Activated T-helper 17 cell treated with anti-CD3 and anti-CD28 coated beads, Interleukin-2, amount 50 U/mL, for 72 hours (primary cell): Measurements from ENCODE around the gene SH3TC1. TPM values are rescaled to one million over a fixed set of nuclear protein-coding genes. Genes with fewer than 3 reads are reported as not detected.

Experiments
- ATAC-seq: fragments of 150-1000 bp; cut with Tn5 transposase; replicated peaks from 2 replicates; pipeline ENCODE4 v1.10.0; 2021; ENCODE audit warnings: mild to moderate bottlenecking, moderate library complexity
- H3K27ac Mint-ChIP-seq: one replicate; pipeline ENCODE4 v1.8.0; 2022; ENCODE audit warnings: mixed read lengths
- H3K27me3 Mint-ChIP-seq: one replicate; pipeline ENCODE4 v1.8.0; 2022; ENCODE audit warnings: mixed read lengths
- H3K36me3 Mint-ChIP-seq: one replicate; pipeline ENCODE4 v1.8.0; 2022; ENCODE audit warnings: low read depth, mild to moderate bottlenecking, mixed read lengths
- H3K4me1 Mint-ChIP-seq: one replicate; pipeline ENCODE4 v1.8.0; 2022; ENCODE audit warnings: mixed read lengths
- H3K4me3 Mint-ChIP-seq: one replicate; pipeline ENCODE4 v1.8.0; 2022; ENCODE audit warnings: mild to moderate bottlenecking, mixed read lengths
- H3K9me3 Mint-ChIP-seq: one replicate; pipeline ENCODE4 v1.8.0; 2022; ENCODE audit warnings: mixed read lengths
- total RNA-seq, 2 donors: library from RNA; stranded (reverse); gene quantifications; one replicate each; pipeline ENCODE4 v1.2.3, GENCODE V29; 2022

SH3TC1 gene
- total RNA-seq, 2 donors from 2014 or later = 23.1 to 37.4 TPM

DNA sequence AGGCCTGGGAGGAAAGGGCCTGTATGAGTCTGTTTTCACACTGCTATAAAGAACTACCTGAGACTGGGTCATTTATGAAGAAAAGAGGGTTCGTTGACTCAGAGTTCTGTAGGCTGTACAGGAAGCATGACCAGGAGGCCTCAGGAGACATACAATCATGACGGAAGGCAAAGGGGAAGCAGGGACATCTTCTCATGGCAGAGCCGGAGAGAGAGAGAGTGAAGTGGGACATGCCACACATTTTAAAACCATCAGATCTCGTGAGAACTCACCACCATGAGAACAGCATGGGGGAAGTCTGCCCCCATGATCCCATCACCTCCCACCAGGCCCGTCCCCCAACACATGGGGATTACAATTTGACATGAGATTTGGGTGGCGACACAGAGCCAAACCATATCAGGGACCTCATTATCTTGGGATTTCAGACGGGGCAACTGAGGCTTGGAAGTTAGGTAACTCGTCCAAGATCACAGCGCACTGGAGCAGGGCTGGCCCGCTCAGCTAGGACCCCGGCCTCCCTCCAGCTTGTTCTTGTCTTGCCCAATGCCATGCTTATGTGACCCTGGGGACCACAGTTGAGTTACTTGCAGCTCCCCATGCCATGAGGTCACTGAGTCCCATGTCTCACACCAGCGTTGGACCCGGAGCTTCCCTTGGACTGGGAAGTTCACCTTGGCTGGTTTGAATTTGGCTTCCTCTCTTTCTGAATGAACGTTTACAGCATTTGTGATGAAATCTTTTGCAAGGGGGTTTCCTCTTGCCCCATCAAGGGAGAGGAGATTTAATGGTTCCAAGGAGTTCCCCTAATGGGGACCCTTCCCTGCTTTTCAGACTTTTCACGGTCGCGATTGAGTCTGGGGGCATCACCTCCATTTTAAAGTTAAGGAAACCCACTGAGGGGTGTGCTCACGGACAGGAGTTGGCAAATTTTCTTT is 88.5 kb downstream of the SH3TC1 start:
- H3K27me3 Mint-ChIP-seq = no peaks in the 10 kb centered on the region
- no peak for ATAC-seq
- no peak overlapping the region for H3K4me3 Mint-ChIP-seq
- H3K9me3 Mint-ChIP-seq = no peaks in the 10 kb centered on the region
- H3K36me3 Mint-ChIP-seq = no peaks in the 10 kb centered on the region
- H3K27ac Mint-ChIP-seq = no peak overlapping the region
- H3K4me1 Mint-ChIP-seq = no peaks in the 10 kb centered on the region

DNA sequence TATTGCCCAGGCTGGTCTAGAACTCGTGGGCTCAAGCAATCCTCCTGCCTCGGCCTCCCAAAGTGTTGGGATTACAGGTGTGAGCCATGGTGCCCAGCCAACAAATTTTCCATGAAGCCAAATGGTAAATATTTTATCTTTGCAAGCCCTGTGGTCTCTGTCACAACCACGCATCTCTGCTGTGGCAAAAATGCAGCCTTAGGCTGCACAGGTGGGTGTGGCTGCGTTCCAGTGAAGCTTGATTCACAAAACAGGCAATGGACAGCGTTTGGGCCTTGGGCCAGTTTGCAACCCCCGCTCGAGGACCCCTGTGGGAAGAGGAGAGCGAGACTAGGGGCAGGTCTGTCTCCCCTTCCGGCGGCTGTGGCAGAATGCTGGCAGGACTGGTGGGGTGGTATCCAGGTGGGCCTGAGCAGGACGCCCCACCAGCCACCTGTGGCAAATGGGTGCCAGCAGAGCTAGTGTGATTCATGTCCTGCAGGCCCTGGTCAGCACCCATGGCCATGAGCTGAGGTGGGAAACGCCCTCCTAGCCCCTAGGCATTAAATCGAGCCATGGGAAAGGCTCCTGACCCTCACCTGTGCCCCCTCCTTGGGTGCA is 90.2 kb downstream of the SH3TC1 start:
- Mint-ChIP-seq H3K27ac (no peak overlapping the region), H3K27me3 (no peaks in the 10 kb centered on the region)

GRCh38 chr4:8289956-8290700 is 91.0 kb downstream of the SH3TC1 start:
- Mint-ChIP-seq H3K36me3 (no peaks in the 10 kb centered on the region), H3K4me1 (no peaks in the 10 kb centered on the region), H3K27ac (no peak overlapping the region), H3K9me3 (peaks cover 5% of the 10 kb centered on the region), H3K4me3 (no peak overlapping the region), H3K27me3 (peaks cover 4% of the 10 kb centered on the region)
- no peak for ATAC-seq

More for the DNA sequence above, 90.2 kb downstream of the SH3TC1 start:
- Mint-ChIP-seq H3K4me3 (no peak overlapping the region), H3K4me1 (no peaks in the 10 kb centered on the region), H3K36me3 (no peaks in the 10 kb centered on the region), H3K9me3 (no peaks in the 10 kb centered on the region)
- ATAC-seq = no peak

DNA sequence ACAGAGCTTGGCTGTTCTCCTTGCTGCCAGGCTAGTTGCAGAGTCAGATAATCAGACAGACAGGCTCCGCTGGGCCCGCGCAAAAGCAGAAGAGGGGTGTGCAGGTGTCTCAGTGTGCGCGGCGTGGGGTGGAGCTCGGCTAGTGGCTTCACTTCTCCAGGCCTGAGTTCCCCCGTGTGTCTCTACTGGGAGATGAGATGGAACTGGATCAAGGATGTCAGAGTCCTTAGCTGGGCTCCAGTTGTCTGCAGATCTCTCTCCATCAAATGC is 91.5 kb downstream of the SH3TC1 start:
- no peak for ATAC-seq
- H3K36me3 Mint-ChIP-seq = no peaks in the 10 kb centered on the region
- H3K27me3 Mint-ChIP-seq = peaks cover 6% of the 10 kb centered on the region
- no peaks in the 10 kb centered on the region for H3K4me1 Mint-ChIP-seq
- H3K9me3 Mint-ChIP-seq = peaks cover 5% of the 10 kb centered on the region
- H3K4me3 Mint-ChIP-seq = no peak overlapping the region
- H3K27ac Mint-ChIP-seq = no peak overlapping the region

Other genes starting within 250 kb of the SH3TC1 start
- under 1 TPM; 0.53 to 0.82 TPM for gene ABLIM2, start 40.5 kb upstream of the SH3TC1 start, total RNA-seq
- not detected for gene HTRA3, start 70.5 kb downstream of the SH3TC1 start, total RNA-seq
- gene ACOX3, start 241.4 kb downstream of the SH3TC1 start, total RNA-seq = 10 to 100 TPM; 34.4 to 63.6 TPM
- gene TRMT44, start 241.5 kb downstream of the SH3TC1 start, total RNA-seq = 10 to 100 TPM; 24.0 to 37.3 TPM